SK-N-MC (cell line): ENCODE measurements around the gene TMEM200B.

Experiments used
- EZH2 ChIP-seq: fragments of 200-600 bp; sonication (generic); IDR thresholded peaks from one replicate; pipeline ENCODE4 v1.6.1; 2017; ENCODE audit warnings: antibody characterized with exemption
- FOXP2 ChIP-seq: optimal IDR thresholded peaks from 2 replicates; pipeline ENCODE3; 2011; ENCODE audit warnings: mild to moderate bottlenecking, moderate library complexity; ENCODE audit not compliant: insufficient read depth; ENCODE audit errors: extremely low read length, control extremely low read depth
- POLR2AphosphoS5 ChIP-seq: IDR thresholded peaks from 2 replicates; pipeline ENCODE4 v1.6.1; 2012; ENCODE audit warnings: mild to moderate bottlenecking, low read depth, low read length, borderline replicate concordance

- TF ChIP-seq POLR2AphosphoS5 (no peak), EZH2 (no peak), FOXP2 (no peak)
Observed at GRCh38 chr1:29142714-29143113, 19.0 kb upstream of the TMEM200B start.
